Stimulated activated CD4-positive, alpha-beta T cell treated with anti-CD3 and anti-CD28 coated beads, Interleukin-1b, Interleukin-23, amount 100 ng/mL, for 1 hour (primary cell): ENCODE measurements around the gene ZRSR2.
"Not testable (repeated sequence)": the region's sequence is repeated elsewhere in the genome, so short reads cannot be mapped to it uniquely, and the experiment has no call there.

Experiments
- DNase-seq, 2 donors: peaks; one replicate each; pipeline ENCODE4 v3.0.0-alpha.2; 2020; ENCODE audit warnings: low read depth in 2 of 2

Gene ZRSR2

DNA sequence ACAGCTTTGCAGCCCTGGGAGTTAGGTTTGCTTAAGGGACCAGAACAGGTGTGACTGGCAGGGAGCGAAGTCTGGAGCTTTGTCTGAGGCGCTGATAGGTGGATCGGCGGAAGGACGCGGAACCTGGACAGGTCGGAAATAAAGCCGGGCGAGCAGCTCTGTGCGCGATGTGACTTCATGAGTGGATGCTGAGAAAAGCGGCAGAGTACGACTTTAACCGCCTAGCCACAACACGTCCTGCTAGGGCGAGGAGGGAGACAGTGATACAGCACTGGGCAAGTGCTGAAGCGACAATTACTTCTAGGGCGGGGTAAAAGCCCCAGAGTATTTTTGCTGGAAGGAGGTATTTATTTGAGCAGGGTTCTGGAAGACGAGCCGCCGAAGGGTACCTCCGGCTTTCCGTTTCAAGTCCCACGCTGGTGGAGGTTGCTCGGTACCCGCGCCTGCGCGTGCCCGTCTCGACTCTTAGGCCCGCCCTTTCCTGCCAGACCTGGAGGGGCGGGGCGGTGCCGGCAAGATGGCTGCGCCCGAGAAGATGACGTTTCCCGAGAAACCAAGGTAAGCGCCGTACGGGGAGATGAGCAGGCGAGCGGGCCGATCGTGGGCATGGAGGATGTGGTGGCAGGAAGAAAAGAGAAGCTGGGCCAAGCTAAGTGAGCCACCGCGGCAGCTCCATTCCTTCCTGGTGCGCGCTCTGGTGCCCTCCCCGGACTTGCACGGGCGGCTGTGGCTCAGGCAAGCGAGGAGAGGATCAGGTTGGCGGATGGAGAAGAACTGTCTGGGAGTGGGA, at the start of gene ZRSR2:
TSS of gene ZRSR2 (plus strand) at position 506 of the 790 bp plus-strand sequence. CDS start at position 518, 12 bp downstream.
- peak; percentile 59 to 70 for DNase-seq

DNA sequence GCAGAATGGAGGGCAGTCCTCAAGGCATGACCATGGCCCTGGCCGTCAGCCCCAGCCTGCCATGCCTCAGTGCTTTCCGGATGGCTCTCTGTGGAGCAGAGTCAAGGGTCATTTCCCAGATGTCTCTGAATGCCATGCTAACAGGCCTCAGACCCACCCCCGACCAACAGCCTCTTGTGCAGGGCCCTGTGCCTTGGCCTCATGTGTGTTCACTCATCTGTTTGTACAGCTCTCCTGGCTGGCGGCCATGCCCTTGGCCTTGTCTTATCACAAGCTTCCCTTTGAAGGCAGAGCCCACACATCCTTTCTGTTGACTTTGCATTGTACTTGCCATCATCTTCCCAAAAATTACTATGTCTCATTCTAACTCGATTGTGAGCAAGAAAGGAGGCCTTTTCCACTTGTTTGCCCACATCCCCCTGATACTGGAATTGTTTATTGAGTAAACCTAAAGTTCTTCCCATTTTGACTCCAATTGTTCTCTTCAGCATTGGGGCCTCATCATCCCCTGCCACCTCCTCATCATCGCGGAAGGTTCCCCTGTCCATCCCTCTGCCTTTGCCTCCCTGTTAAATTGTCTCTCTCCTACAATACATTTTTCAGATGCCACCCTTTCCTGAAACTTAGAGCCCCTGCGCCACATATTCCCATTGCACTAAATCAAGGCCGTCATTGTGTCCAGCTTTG, 46.0 kb upstream of the ZRSR2 start:
- DNase-seq = no peak

DNA sequence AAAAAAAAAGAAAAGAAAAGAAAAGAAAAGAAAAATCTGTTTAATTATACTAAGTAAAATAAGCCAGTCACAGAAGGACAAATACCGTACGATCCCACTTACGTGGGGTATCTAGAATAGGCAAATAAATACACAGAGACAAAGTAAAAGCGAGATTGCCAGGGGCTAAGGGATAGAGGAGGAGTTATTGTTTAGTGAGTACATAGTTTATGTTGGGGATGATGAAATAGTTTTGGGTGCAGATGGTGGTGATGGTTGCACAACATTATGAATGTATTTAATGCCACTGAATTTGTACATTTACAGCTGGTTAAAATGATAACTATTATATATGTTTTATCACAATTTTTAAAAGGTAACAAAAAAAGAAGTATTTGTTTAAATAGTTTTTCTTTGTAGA, 45.1 kb upstream of the ZRSR2 start:
- DNase-seq = no peak

GRCh38 chrX:15746651-15747050, 43.6 kb upstream of the ZRSR2 start:
- DNase-seq = not testable (repeated sequence)

- no peak for DNase-seq
These were observed 42.6 kb upstream of the ZRSR2 start for GRCh38 chrX:15747626-15748173.

- DNase-seq = no peak
These were observed 41.4 kb upstream of the ZRSR2 start for GRCh38 chrX:15748841-15749240.

GRCh38 chrX:15749642-15750610, 40.4 kb upstream of the ZRSR2 start:
- no peak for DNase-seq

GRCh38 chrX:15750611-15751154, 39.6 kb upstream of the ZRSR2 start:
- DNase-seq = no peak

- no peak for DNase-seq
These were observed 39.0 kb upstream of the ZRSR2 start for GRCh38 chrX:15751155-15751819.

DNA sequence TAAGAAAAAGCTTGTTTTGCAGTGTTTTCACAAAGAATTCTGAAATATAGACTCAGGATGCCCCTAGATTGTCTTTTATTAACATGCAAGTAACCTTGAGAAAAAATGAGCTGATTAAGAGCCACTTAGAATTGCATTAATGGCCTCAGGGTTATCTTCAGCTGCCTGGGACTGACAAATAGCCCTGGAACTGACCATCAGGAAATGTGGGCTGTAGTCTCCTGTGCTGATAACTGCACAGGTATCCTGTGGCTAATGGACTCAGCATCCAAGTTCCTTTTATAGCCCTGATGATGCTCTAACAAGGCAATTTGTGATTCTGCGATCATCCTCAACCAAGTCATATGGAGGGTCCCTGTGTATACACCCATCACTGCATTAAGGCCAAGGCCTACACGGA, 35.2 kb upstream of the ZRSR2 start:
- DNase-seq = no peak

DNA sequence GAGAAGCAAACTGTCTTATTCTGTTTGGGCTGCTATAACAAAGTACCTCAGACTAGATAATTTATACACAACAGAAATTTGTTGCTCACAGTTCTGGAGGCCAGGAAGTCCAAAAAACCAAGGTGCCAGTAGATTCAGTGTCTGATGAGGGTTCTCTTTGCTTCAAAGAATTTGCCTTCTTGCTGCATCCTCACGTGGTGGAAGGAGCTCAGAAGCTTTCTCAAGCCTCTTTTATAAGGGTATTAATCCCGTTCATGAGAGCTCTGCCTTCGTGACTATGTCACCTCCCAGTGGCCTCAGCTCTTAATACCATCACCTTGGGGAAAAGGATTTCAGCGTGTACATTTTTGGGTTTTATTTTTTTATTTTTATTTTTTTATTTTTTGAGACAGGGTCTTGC, 32.1 kb upstream of the ZRSR2 start:
- DNase-seq = no peak

DNA sequence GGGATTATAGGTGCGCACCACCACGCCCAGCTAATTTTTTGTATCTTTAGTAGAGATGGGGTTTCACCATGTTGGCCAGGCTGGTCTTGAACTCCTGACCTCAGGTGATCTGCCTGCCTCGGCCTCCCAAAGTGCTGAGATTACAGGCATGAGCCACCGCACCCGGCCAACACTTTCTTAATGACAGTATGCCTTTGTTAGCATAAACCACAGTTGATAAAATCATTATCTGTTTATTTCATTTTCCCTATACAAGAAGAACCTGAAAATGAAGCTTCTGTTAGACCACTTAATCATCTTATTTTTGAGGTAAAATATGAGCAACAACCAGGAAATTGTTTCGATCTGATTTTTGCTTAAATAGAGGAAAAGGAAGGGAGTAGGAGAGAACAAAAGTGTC, 30.4 kb upstream of the ZRSR2 start:
- DNase-seq = not testable (repeated sequence)

DNA sequence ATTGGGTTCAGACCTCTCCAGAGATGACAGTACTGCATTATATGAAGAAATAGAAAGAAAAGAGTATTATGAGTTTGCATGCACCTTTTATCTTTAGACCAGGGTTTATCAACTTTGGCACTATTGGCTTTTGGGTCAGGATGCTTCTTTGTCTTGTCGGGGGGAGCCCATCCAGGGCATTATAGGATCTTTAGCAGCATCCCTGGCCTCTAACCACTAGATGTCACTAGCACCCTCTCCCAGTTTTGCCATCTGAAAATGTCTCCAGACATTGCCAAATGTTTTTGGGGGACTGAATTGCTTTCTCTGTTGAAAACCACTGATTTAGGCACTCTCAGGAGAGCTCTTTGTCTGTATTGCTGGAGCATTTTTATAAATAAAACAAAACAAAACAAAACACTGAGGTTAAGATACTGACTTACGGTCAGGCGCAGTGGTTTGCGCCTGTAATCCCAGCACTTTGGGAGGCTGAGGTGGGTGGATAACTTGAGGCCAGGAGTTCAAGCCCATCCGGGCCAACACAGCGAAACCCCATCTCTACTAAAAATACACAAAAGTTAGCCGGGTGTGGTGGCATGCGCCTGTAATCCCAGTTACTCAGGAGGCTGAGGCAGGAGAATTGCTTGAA, 28.6 kb upstream of the ZRSR2 start:
- DNase-seq = no peak

DNA sequence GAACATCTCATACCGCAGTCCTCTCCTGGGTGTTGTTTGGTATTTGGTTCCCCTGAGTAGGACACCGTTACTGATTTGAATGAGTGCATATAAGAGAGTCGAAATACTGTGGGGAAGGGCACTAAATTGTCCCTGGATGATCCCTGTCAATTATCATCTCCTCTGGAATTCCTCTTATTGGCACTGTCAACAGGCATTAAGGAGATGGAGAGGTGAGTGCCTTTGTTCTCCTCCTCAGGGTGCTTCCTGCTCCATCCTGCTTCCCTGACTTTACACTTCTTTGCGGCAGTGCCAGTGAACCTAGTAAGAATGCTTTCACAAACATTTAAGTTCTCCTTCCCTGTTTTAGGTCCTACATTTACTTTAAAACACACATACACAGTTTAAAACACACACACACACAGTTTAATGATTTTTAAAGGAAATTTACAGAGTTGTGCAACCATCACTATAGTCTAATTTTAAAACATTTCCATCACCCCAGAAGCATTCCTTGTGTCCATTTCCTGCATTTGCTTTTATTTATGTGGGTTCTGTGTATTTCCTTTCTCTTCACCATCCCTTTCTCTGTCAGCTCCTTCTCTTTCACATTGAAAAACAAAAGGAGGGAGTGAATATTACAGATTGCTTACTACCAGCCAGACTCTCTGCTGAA, 20.9 kb upstream of the ZRSR2 start:
- DNase-seq = no peak

DNA sequence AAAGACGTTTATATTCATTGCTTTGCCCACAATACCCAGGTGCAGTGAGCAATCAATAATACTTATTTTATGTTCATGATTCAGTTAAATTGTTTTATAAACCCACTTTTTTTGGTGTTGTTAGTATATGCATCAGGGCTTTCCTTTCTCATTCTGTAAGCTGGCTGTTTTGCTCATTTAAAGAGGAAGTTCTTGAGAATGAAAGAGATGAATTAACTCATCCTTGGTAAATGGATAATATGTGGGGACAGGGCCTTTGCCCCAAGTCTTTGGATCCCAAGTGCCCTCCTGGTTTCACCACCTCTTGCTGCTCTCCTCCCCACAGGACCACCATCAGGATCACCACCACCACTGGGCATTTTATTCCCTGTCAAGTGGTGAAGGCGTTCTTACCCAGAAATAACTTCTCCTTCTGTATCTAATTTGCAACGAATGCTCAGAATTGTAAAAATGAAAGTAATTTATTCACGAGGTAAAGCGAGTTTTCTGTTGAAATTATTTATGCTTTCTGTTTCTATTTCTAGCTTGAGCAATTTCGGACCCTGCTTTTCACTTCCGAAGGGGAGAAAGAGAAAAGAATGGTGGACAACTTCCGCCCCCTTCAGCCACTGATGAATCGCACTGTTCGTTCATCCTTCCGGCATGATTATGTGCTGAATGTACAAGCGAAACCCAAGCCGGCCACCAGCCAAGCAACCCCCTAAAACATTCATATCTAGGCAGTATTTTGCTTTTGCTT, 8.2 kb upstream of the ZRSR2 start:
- DNase-seq = no peak

- no peak for DNase-seq
These were observed 5.0 kb upstream of the ZRSR2 start for GRCh38 chrX:15785176-15785750.

DNA sequence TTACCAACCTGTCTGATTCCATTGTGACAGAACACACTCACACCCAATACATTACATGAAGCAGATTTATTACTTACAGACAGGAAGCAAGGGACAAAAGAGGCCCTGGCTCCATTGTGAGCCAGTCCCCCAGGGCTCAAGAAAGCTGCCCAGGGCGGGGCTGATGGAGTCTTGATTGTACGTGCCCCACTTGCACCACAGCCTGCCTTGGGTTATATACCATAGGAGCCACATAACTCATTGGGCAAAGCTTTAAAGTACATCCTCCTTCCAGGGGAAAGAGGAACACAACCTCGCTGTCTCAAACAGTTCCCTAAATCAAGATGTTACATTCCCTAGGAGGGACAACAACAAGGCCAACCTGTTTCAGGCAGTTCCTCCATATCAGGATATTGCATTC, 3.4 kb upstream of the ZRSR2 start:
- no peak for DNase-seq

DNA sequence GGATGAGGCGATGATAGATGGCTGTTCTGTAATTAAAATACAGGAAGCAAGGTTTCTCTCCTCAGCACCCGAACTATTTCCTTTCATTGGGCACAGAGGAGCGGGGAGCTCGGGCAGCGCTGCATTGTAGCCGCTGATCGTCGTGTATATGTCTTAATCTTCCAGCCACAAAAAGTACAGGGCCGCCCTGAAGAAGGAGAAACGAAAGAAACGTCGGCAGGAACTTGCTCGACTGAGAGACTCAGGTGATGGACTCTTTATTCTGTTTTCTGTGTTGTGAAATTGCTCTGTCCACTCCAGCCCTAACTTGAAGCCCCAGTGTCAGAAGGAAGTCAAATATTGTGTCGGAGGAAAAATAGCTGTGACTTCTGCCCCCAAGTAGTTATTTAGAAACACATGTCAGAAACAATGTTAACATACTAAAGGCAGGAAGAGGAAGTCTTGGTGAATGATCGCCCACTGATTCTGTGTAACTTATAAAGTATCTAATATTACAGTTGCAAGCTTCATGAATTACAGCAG, 546 bp downstream of the ZRSR2 start:
- DNase-seq = no peak

- DNase-seq = no peak
These were observed 7.4 kb downstream of the ZRSR2 start for GRCh38 chrX:15797707-15798106.
